HG02973 (cell line): ENCODE data around the gene AQP9.

Source experiments
- ATAC-seq: cut with Tn5 transposase; IDR thresholded peaks from one replicate; pipeline ENCODE4 v1.9.1; 2021; ENCODE audit warnings: moderate library complexity; ENCODE audit not compliant: unreplicated experiment

The AQP9 gene

DNA sequence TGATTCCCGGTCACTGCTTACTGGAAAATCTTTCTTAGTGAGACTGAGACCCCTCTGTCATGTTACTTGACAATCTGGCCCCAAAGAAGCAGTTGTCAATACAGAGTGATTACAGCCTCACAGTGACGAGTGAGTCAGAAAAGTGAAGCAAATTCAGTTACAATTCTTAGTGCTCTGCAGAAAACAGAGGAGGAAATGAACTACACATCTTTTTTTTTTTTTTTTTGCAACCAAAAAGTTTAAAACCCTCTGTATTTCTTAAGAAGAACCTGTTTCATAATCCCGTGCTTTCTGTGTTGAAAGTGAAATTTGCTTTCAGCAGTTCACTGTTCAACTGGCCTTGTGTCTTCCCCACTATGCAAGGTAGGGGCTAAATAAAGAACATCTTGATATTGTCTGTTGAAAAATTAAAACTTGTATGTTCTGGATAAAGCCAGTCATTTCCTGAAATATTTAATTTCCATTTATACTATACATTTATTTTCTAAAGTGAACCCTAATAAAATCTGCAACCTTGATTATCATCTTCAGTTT, 1.9 kb downstream of the AQP9 start:
- ATAC-seq: no peak

DNA sequence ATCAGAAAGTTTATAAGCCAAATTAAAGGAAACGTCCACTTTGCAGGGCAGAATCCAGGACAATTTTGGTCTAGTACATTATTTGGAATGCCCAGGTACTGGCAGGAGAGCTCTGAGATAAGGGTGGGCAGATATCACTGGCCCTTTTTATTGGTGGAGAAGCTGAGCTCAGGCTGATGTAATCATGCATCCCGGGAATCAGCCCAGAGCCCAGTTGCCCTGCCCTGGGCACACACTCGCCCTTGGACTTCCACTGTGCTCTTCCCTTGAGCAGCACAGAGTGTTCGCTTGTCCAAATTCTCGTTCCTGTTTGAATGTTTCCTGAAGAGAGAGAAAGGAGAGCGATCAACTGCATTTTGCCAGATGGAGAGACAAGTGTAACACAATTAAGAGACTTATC, 3.7 kb downstream of the AQP9 start:
- ATAC-seq: no peak

DNA sequence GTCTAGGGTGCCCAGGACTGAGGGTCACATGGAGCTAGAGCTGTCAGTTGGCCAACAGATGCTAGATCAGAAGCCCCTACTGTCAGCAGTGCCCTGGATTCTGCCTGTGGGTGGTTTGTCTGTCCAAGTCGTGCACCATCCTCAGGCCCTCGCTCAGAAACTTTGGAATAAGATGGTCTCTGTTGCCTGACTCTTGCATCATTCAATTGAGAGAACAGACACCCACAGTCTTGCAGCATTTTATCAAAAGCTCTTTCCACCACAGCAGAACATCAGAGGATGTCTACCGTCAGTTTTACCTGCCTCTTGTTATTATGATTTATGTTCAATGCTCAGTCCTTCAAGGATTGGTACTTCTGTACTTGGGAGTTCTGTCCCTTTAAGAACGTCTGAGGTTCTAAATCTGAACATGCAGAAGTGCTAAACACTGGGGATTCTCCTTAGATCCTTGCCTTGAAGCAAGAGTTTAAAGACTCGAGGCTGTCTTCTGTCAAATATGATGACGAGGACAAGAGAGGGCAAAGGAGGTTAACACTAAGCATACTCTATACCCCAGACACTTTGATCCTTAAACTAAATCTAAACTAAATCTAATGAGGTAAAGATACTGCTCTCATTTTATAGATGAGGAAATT, 4.8 kb downstream of the AQP9 start:
- no peak for ATAC-seq

DNA sequence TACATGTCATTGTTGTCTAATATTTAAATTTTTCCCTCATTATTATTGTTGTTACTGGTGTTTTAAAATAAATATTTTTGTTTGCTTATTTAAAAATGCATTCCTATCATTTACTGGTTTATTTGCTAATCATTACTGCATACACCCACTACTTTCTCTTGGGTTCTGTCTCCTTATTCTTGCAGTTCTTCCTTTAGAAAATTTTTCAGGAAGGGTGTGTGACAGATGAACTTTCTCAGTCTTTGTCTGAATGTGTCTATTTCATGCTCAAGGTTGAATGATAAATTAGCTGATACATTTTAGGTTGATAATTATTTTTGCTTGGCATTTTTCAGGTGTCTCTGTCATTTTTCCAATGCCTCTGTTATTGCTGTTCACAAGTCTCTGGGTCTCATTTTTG, 7.4 kb downstream of the AQP9 start:
- ATAC-seq: no peak

DNA sequence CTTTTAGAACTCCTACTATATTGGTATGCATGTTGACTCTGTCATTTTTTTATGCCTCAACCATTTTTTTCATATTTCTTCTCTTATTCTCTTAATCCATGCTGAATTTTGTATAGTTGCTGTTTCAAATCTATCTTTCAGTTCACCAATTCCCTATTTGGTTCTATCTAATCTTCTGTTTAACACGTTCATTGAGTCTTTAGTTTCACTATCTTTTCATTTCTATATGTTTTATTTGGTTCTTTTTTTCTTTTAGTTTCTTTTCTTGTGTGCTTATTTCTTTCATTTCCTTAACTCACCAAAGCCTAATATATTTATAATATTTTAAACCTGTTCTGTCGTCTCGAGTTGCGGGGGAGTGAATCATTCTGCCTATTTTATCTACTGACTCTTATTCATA, 8.0 kb downstream of the AQP9 start:
- no peak for ATAC-seq

DNA sequence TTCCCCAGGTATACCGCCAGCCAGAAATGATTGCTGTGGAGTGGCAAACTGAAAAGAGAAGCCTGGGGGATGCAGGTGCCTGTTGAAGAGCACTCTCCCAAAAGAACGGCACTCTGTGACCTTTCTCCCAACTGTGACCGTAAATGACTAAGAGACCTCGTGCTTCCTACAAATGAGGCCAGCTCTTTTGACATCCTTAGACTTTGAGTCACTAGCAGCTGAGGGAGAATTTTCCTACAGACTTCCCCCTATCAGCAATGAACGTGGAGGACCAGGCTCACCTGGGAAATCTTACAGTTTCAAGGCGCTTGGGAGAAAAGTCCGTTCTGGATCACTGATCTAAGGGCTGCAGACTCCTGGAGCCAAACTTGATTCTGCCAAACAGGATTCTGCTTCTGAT, 8.6 kb downstream of the AQP9 start:
- ATAC-seq: no peak

DNA sequence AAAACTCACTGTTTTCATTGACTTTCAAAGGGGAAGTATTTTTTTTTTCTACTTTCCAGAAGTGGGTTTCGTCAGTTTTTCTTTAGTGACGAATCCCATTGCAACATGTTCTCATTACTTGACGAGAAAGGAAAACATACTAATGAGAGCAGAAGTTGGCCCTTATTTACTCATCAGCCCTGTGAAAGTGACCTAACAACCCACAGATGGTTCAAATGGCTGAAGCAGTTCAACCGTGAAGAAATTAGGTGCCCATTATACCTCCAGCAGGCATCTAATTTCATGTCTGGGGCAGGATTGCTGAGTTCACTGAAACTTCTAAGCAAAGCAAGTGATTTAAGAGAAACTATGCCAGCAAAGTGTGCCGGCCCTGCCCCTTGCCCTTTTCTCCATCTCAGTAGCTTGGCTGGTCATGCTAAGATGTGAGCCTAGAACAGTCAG, 9.0 kb downstream of the AQP9 start:
- no peak for ATAC-seq

DNA sequence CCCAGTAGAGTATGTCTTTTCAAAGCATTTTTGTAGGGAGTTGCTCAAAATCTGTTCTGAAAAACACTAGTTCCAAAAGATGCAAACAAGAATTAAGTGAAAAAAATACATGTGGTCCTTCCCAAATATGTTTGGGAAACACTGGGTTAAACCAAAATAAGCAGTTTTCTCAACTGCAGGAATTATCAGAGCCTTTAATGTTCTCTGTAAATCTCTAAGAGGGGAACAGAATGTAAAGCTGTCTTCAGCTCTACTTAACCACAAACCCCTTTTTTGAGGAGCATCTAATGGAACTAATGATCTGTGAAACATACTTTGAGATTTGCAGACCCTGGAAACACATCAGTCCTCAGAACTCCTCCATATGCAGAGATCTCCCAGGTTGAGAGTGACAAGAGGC, 9.9 kb downstream of the AQP9 start:
- ATAC-seq: no peak

DNA sequence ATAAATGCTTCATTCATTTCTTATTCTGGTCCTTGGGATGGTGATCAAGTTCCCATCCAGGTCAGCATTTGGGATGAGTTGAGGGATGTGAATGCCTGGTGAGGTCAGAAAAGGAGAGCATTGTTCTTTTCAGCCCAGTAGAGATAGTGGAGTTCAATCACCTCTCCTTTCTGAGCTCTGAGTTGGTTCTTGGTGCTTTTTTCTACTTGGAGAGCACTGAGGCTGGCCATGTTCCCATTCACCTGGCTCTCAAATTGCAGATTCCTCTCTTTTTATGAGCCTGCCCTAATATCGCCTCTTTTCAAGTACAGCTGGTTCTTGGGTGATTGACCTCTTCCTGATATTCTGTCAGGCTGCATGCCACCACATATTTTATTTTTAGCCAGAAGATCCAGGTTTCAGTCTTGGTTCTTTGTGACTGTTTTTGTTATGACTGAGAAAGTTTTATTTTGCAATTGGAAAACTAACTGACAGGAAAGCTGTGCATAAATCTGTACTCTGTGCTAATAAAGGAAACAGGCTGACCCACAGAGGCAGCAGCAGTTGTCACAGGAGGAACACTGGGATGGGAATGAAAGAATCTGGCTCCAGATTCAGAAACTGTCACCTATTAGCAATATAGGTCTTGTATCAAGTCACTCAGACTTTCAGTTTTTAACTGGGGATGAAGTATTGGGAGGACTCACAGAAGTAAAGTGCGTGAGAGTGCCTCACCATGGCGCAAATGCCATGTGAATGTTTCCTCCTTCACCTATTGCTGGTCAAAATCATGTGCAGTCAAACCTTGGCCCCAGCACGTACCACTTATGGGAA, 10.7 kb downstream of the AQP9 start:
- ATAC-seq: no peak

DNA sequence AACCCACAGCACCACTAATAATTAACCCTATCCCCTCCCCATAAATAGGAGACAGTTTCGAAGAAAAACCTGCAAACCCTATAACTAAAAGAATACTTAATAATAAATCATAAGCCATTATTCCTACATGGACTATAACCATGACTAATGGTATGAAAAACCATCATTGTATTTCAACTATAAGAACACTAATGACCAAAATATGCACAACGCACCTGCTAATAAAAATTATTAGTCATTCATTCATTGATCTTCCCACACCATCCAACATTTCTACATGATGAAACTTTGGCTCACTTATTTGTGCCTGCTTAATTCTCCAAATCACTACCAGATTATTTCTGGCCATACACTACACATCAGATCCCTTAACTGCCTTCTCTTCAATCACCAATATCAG, 16.6 kb downstream of the AQP9 start:
- no peak for ATAC-seq

DNA sequence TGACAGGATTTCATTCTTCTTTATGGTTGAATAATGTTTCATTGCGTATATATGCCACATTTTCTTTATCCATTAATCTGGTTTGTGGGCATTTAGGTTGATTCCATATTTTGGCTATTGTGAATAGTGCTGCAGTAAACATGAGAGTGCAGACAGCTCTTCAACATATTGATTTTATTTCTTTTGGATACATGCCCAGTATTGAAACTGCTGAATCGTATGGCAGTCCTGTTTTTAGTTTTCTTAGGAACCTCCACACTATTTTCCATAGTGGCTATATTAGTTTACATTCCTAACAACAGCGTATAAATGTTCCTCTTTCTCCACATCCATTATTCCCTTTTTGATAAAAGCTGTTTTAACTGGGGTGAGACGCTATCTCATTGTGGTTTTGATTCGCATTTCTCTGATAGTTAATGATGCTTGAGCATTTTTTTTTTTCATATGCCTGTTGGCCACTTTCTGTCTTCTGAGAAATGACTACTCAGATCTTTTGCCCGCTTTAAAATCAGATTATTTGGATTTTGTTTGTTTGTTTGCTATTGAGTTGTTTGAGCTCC, 21.7 kb downstream of the AQP9 start:
- no peak for ATAC-seq

DNA sequence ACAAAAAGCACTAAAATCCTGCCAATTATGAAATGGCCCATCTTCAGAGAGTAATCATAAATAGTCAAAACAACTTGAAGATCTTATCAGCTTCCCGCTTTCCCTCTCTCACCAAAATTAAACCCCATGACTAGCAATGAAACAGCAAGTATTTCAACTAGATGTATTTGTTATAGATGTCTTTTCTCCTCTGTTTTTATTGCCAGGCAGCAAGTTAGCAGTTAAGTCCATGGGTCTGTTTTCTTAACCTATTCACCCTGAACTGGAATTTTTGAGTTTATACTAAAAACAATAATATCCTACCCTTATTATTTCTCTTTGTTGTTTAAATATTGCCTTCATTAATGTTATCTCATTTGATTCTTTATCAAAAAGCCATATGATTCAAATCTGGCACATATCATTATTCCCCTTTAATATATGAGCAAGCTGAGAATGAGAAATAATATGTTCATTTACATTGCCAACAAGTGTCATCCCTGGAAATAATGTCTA, 23.3 kb downstream of the AQP9 start:
- no peak for ATAC-seq

DNA sequence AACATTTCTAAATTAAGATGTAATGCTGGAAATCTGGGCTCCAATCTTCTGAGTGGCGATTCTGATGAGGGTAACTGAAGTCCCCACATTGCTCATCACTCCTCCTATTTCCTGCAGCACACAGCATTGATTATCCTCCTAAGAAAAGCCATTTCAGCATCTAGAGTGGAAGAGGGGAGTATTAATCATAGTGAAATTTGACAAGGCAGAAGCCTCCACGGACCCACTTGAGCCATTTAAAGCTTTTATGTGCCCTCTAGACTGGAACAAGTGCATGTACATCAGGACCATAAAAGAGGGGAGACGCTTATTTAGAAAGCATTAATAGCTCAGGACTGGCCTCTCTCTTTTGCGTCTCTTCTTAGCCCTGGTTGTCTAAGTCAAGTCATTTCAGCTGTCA, 25.8 kb downstream of the AQP9 start:
- ATAC-seq: no peak

DNA sequence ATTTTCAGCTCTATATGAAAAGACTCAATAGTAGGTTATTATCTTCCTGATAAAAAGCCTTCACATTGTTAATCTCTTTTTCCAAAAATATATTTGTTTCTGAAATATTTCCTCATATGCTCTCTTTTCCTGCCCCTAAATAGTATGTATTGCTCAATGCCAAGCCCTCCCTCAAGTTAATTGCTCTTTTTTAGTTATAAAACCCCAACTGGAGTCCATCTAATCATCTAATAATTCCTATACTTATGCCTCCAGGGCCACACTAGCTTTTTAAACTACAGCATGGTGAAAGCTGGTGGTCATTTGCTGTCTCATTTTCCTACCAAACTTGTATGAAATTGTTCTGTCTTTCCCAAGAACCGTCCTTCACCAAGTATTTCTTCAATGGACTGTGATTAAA, 26.7 kb downstream of the AQP9 start:
- no peak for ATAC-seq

DNA sequence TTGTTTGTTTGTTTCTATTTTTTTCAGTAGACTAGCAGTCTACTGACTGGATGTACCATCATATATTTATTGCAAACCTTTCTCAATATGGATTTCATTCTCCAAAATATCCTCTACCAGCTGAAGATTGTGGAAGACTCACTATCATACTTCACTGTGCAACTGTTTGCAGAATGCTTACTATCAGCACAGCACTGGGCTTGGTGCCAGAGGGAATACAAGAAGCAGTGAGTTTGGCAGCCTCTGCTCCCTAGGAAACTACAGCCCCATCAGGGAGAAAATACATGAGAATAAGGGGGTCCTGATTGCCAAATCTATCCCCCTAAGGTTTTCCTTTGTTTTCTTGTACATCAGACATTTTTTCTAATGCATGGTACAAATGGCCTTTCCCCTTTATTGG, 27.5 kb downstream of the AQP9 start:
- no peak for ATAC-seq

DNA sequence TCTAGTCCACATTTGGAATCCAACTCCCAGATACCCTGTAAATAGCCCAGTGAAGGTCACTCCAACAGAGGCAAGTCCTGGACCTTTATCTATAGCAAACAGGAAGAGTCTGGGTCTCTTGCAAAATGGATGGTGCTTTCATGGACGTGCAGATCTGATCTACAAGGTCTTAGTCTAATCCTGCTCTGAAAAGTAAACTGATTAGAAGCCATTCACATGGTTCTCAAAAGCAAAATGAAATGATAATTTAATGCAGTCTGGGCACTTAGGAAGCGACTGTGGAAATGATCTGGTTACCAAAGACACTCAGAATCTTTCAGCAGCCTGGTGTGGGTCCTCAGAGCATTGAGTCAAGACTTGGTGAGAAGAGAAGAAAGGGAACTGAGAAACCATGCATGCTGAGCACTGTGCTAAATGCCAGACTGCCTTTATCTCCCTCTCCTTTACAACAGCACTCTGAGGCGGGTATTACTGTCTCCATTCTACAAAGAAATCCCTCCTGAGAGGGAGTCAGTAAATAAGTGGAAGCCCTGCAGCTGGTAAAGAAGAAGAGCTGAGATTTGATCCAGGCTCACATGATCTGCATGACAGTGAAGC, 29.0 kb downstream of the AQP9 start:
- ATAC-seq: no peak

DNA sequence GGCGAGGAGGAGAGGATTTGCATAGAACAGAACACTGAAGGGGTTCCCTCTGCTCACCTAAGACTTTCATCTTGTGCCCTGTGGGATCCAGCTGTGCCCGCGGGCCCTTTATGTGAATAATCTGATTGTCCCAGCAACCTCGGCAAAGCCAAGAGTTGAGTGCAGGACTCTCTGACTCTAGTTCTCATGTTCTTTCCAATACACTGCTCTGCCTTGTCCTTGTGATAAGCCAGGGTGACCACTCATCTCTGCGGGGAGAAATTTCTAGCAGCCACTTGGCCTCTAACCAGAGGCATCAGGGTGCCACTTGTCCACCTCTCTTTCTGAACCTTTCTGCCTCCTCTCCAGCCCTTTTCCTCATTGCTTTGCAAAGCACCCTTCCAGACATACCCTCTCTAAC, 31.8 kb downstream of the AQP9 start:
- no peak for ATAC-seq

DNA sequence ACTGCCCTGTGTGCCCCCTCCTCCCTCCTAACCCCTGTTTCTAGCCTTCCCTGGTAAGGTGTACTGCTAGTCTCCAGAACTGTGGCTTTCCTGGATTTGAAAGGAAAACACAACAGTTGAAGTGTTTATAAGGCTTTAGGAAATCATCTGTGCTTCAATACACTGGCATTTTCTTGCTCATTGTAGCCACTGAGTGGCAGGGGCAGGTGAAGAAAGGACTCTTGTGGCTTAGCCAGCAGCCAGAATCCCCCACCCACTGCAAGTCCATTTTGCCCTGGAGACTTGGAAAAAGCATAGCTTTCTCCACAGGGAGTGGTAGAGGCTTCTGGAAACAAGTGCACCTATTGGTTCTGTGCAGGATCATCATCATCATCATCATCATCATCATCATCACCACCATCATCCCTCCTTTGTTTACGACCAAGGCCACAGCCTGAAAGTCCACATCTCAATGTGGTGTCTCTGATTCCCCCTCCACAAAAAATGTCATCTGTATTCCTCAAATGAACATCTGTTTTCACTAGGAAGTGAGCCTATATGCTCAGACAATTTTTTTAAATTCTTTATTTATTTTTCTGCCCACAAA, 33.4 kb downstream of the AQP9 start:
- ATAC-seq: no peak

DNA sequence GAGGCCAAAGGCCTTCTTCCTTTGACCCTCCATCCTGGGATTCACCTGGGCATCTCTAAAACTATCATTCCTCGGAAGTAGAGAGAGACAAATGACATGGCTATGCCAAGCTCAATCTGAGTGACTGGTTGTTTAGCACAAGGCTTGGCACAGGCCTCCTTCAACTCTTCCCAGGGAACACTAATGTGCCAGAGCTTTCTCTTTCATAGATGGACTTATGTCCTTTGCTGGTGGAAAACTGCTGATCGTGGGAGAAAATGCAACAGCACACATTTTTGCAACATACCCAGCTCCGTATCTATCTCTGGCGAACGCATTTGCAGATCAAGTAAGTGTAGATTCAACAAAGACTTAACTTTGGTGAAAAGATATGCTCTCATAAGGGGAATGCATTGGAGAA, 36.5 kb downstream of the AQP9 start:
- ATAC-seq: no peak

DNA sequence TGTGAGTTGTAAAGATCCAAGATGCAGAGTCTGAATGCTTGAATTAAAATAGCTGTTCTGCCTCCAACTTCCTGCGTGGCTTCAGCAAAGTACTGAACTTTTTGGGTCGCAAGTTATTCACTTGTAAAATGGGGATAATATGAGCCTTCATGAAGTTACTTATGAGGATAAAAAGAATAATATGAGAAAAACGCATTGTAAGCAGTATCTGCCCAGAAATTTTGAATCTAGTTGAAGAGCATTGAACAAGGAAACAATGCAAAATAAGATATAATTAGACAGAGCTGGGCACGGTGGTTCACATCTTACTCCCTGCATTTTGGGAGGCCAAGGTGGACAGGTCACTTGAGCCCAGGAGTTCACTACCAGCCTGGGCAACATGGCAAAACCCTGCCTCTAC, 37.8 kb downstream of the AQP9 start:
- no peak for ATAC-seq

DNA sequence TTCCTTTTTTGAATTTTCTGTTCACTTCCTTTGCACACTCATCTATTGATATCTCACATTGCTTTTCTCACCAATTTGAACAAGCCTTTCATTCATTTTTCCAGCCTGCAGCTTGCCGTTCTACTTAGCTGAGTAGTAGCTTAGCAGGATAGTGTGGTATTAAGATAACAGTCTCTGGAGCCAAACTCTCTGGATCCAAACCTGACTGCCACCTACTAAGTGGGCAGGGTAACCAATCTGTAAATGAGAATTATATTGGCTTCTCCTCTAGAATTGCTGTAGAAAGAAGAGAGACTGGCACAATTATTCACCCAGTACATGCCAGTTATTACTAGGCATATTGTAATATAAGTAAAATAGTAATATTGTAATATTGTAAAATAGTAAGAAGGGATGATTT, 40.5 kb downstream of the AQP9 start:
- ATAC-seq: no peak
